HCT116 (cell line): ENCODE results near the gene DOCK4. TPM values are rescaled to one million over a fixed set of nuclear protein-coding genes. Genes with fewer than 3 reads are reported as not detected.

Experiments
- ATAC-seq: fragments of 200-7000 bp; cut with Tn5 transposase; 2 replicates; pipeline ENCODE4 v1.9.1; 2020; ENCODE audit warnings: mild to moderate bottlenecking, moderate library complexity
- BruUV-seq: library from RNA; stranded (reverse); fragments of 400-500 nt; replicated peaks from 2 replicates; lab custom pipeline; 2021; lab: Mats Ljungman, UMichigan
- CTCF ChIA-PET: fragments of 300-600 bp; sonication (Branson Sonifier 250); formaldehyde crosslinking; loops from one replicate; lab custom pipeline; 2021; ENCODE audit warnings: antibody characterized with exemption; lab: Charles Lee
- POLR2A ChIA-PET: fragments of 300-600, 350-600 bp; sonication (Branson Sonifier 250); formaldehyde crosslinking; loops from one replicate; lab custom pipeline; 2021; ENCODE audit warnings: antibody characterized with exemption; lab: Charles Lee
- RAD21 ChIA-PET, 2 experiments: fragments of 300-600 bp; sonication (Branson Sonifier 250); formaldehyde crosslinking; loops; one replicate each; lab custom pipeline; 2023; ENCODE audit warnings: low total read pairs in 2 of 2; ENCODE audit not compliant: uncharacterized antibody in 2 of 2, unreplicated experiment in 2 of 2, low non-redundant PET in 1 of 2; lab: Charles Lee
- DNase-seq: peaks from one replicate; pipeline ENCODE4 v3.0.0-alpha.2; 2010; ENCODE audit warnings: low read depth, low spot score
- H2AFZ ChIP-seq: fragments of 200-600 bp; shearing (Covaris generic), sonication (generic); 2 replicates; pipeline ENCODE4 v1.6.1; 2017; ENCODE audit warnings: low read depth, mixed run types, mixed read lengths, antibody characterized with exemption, low read length; ENCODE audit not compliant: poor library complexity, severe bottlenecking
- H3K27ac ChIP-seq: 2 replicates; pipeline ENCODE4 v1.5.1; 2012; ENCODE audit warnings: low read depth, low read length
- H3K27me3 ChIP-seq: fragments of 200-600 bp; sonication (generic); 2 replicates; pipeline ENCODE4 v1.6.1; 2016; ENCODE audit warnings: mixed run types, low read length, mixed read lengths; ENCODE audit not compliant: insufficient read depth
- H3K36me3 ChIP-seq, 2 experiments: fragments of 200-500 bp in 1 of 2; fragments of 200-600 bp in 1 of 2; sonication (Bioruptor generic) in 1 of 2; sonication (generic) in 1 of 2; 2 replicates each; pipeline versions ENCODE4 v1.5.1 to v1.6.1; 2014 to 2016; ENCODE audit warnings: low read length in 2 of 2, inconsistent platforms in 1 of 2, mixed read lengths in 1 of 2, mixed run types in 1 of 2; ENCODE audit not compliant: insufficient read depth in 2 of 2, control insufficient read depth in 1 of 2
- H3K4me1 ChIP-seq, 2 experiments: fragments of 200-600 bp in 1 of 2; sonication (generic) in 1 of 2; 2 replicates each; pipeline versions ENCODE4 v1.5.1 to v1.6.1; 2012 to 2017; ENCODE audit warnings: low read length in 2 of 2, inconsistent platforms in 1 of 2, mild to moderate bottlenecking in 1 of 2, mixed read lengths in 1 of 2, mixed run types in 1 of 2, moderate library complexity in 1 of 2; ENCODE audit not compliant: insufficient read depth in 2 of 2, control insufficient read depth in 1 of 2
- H3K4me2 ChIP-seq: fragments of 200-600 bp; sonication (generic); 2 replicates; pipeline ENCODE4 v1.6.1; 2017; ENCODE audit warnings: mixed run types, low read length, mixed read lengths
- H3K4me3 ChIP-seq, 2 experiments: fragments of 200-600 bp in 1 of 2; sonication (generic) in 1 of 2; replicated peaks in 1 of 2; 2 replicates each; pipeline ENCODE4 v1.5.1; 2011 to 2016; ENCODE audit warnings: low read length in 2 of 2, control low read depth in 1 of 2, low read depth in 1 of 2, mild to moderate bottlenecking in 1 of 2, mixed read lengths in 1 of 2, mixed run types in 1 of 2
- H3K79me2 ChIP-seq: fragments of 200-600 bp; sonication (generic); 2 replicates; pipeline ENCODE4 v1.6.1; 2017; ENCODE audit warnings: mild to moderate bottlenecking, mixed run types, low read length, moderate library complexity, mixed read lengths; ENCODE audit not compliant: insufficient read depth
- H3K9ac ChIP-seq: fragments of 200-600 bp; sonication (generic); 2 replicates; pipeline ENCODE4 v1.6.1; 2016; ENCODE audit warnings: low read length, mixed read lengths
- H3K9me2 ChIP-seq: fragments of 200-600 bp; sonication (generic), shearing (Covaris generic); 2 replicates; pipeline ENCODE4 v1.6.1; 2017; ENCODE audit warnings: mixed run types, mild to moderate bottlenecking, moderate library complexity; ENCODE audit not compliant: insufficient read depth
- H3K9me3 ChIP-seq, 2 experiments: fragments of 200-500 bp in 1 of 2; fragments of 200-600 bp in 1 of 2; sonication (Bioruptor generic) in 1 of 2; sonication (generic) in 1 of 2; 2 replicates each; pipeline ENCODE4 v1.6.1; 2014 to 2017; ENCODE audit warnings: low read length in 2 of 2, mixed read lengths in 2 of 2, inconsistent platforms in 1 of 2, low read depth in 1 of 2, mild to moderate bottlenecking in 1 of 2, mixed run types in 1 of 2, moderate library complexity in 1 of 2; ENCODE audit not compliant: control insufficient read depth in 1 of 2, insufficient read depth in 1 of 2
- H4K20me1 ChIP-seq: fragments of 200-600 bp; sonication (generic), shearing (Covaris generic); 2 replicates; pipeline ENCODE4 v1.6.1; 2017; ENCODE audit warnings: mixed run types, mild to moderate bottlenecking, moderate library complexity; ENCODE audit not compliant: insufficient read depth
- EZH2phosphoT487 ChIP-seq: fragments of 200-600 bp; IDR thresholded peaks from 2 replicates; pipeline ENCODE4 v1.6.1; 2018; ENCODE audit warnings: antibody characterized with exemption, borderline replicate concordance
- SIN3A ChIP-seq: IDR thresholded peaks from 2 replicates; pipeline ENCODE4 v1.6.1; 2012; ENCODE audit warnings: low read depth
- SRF ChIP-seq: IDR thresholded peaks from 2 replicates; pipeline ENCODE4 v1.6.1; 2012; ENCODE audit warnings: low read depth
- YY1 ChIP-seq: IDR thresholded peaks from 2 replicates; pipeline ENCODE4 v1.6.1; 2011; ENCODE audit warnings: low read length, low read depth, moderate library complexity, mild to moderate bottlenecking; ENCODE audit not compliant: insufficient replicate concordance; ENCODE audit errors: extremely low read depth
- ZFX ChIP-seq: fragments of 450-650 bp; IDR thresholded peaks from 2 replicates; pipeline ENCODE4 v1.6.1; 2017
- intact Hi-C: fragments of 100-400 bp; cut with micrococcal nuclease; formaldehyde crosslinking; loops from 2 replicates; pipeline ENCODE4 v1.10.0; 2022
- total RNA-seq: library from RNA; stranded (reverse); gene quantifications from one replicate; pipeline ENCODE4 v1.2.1, GENCODE V29; 2021; ENCODE audit not compliant: unreplicated experiment
- TF ChIP-seq, protein P1 (sequence below): IDR thresholded peaks from 2 replicates; pipeline ENCODE4 v1.6.1; 2012

DOCK4 gene
- total RNA-seq, 1 experiment from 2014 or later = 2.2 TPM

DNA sequence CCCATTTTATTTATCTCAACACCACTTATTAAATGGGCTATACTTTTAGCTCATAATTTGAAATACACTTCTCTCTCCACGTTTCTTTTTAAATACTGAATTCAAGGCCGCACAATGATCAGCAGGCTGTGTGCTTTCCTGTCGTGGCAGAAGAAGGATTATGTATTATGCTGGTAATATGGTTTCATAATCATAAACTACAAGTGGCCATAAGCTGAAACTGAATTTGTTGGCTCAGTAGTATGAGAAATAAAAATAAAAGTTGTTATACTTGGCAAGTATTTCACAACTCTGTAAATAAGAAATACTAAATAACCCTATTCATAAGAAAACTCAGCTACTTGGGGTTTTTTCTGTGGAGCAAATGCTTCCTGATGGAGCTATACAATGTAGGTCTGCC, 313.6 kb downstream of the DOCK4 start:
- TF ChIP-seq, protein P1, sequence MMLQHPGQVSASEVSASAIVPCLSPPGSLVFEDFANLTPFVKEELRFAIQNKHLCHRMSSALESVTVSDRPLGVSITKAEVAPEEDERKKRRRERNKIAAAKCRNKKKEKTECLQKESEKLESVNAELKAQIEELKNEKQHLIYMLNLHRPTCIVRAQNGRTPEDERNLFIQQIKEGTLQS = no peak
- TF ChIP-seq YY1 (no peak), SRF (no peak), EZH2phosphoT487 (no peak), SIN3A (no peak)
- no TSS peak for BruUV-seq
- POLR2A ChIA-PET = no interaction called here
- Histone ChIP-seq H3K79me2 (no peaks in the 10 kb centered on the region), H3K27me3 (no peaks in the 10 kb centered on the region), H2AFZ (no peak overlapping the region), H3K9me3 (no peaks in the 10 kb centered on the region), H3K27ac (no peak overlapping the region), H3K9me2 (no peaks in the 10 kb centered on the region), H4K20me1 (no peaks in the 10 kb centered on the region), H3K4me1 (no peaks in the 10 kb centered on the region), H3K4me3 (no peak overlapping the region), H3K4me2 (no peak overlapping the region), H3K9ac (no peak overlapping the region), H3K36me3 (no peaks in the 10 kb centered on the region)
- ATAC-seq = no peak
- DNase-seq = no peak
- intact Hi-C loops = no loop called here
- CTCF ChIA-PET = no interaction called here
- RAD21 ChIA-PET = no interaction called here

DNA sequence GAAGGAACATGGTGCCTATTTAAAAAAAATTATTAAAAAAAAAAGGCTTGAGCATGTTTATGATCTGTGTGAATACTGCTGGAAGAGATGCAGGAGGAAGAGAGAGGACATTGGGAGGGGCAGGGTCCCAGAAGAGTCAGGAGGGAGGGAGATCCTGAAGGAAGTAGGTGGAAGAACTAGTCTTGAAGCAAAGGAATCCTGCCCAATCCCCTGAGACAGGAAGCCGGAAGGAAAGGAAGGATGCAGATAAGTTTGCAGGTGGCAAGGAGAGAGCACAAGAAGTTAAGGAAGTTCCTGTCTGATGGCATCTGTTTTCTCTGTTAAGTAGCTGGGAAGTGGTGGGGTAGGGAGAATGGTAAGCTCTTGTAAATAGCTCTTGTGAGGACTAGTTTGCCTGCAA, 318.5 kb downstream of the DOCK4 start:
- Histone ChIP-seq H3K9me3 (no peaks in the 10 kb centered on the region), H3K4me1 (no peaks in the 10 kb centered on the region)
- TF ChIP-seq ZFX (no peak), SIN3A (no peak)
- TF ChIP-seq, protein P1 = no peak
- TF ChIP-seq, all 23 proteins: peak for 0
- ATAC-seq (no peak), DNase-seq (no peak)
- RAD21 ChIA-PET = no interaction called here
- Histone ChIP-seq H3K4me2 (no peak overlapping the region), H3K27me3 (no peaks in the 10 kb centered on the region), H3K27ac (no peak overlapping the region), H2AFZ (no peak overlapping the region), H3K36me3 (no peaks in the 10 kb centered on the region), H4K20me1 (no peaks in the 10 kb centered on the region), H3K9ac (no peak overlapping the region), H3K9me2 (no peaks in the 10 kb centered on the region), H3K79me2 (no peaks in the 10 kb centered on the region), H3K4me3 (no peak overlapping the region)
- intact Hi-C loops = no loop called here
- no TSS peak for BruUV-seq
- POLR2A ChIA-PET = no interaction called here
- CTCF ChIA-PET = no interaction called here
